Measurements from ENCODE around the gene SGK2.
"Not testable (repeated sequence)": the region's sequence is repeated elsewhere in the genome, so short reads cannot be mapped to it uniquely, and the experiment has no call there.

DNA sequence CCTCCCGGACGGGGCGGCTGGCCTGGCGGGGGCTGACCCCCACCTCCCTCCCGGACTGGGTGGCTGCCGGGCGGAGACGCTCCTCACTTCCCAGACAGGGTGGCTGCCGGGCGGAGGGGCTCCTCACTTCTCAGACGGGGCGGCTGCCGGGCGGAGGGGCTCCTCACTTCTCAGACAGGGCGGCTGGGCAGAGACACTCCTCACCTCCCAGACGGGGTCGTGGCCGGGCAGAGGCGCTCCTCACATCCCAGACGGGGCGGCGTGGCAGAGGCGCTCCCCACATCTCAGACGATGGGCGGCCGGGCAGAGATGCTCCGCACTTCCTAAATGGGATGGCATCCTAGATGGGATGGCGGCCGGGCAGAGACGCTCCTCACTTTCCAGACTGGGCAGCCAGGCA lies 48.5 kb downstream of the SGK2 start:
- not testable (repeated sequence) for TF ChIP-seq POLR2AphosphoS5 (IDR thresholded peaks at IDR 0.05; ENCODE audit: borderline replicate concordance, low read depth, low read length); EZH2 (IDR thresholded peaks at IDR 0.05)
